GM18951 (cell line): ENCODE results near the gene MKRN2OS.
"Not testable (repeated sequence)": the region's sequence is repeated elsewhere in the genome, so short reads cannot be mapped to it uniquely, and the experiment has no call there.

ENCODE experiments used
- POLR2A ChIP-seq: IDR thresholded peaks from 4 replicates; pipeline ENCODE4 v1.6.1; 2011; ENCODE audit warnings: mild to moderate bottlenecking; ENCODE audit not compliant: insufficient read length, insufficient read depth; ENCODE audit errors: extremely low read depth
- in situ Hi-C: fragments of 300-500 bp; cut with MboI; formaldehyde crosslinking; loops from one replicate; pipeline ENCODE4 v1.12.0; 2022; ENCODE audit warnings: low sequenced_read_pairs, mixed read lengths, inconsistent platforms; ENCODE audit not compliant: unreplicated experiment

The MKRN2OS gene

DNA sequence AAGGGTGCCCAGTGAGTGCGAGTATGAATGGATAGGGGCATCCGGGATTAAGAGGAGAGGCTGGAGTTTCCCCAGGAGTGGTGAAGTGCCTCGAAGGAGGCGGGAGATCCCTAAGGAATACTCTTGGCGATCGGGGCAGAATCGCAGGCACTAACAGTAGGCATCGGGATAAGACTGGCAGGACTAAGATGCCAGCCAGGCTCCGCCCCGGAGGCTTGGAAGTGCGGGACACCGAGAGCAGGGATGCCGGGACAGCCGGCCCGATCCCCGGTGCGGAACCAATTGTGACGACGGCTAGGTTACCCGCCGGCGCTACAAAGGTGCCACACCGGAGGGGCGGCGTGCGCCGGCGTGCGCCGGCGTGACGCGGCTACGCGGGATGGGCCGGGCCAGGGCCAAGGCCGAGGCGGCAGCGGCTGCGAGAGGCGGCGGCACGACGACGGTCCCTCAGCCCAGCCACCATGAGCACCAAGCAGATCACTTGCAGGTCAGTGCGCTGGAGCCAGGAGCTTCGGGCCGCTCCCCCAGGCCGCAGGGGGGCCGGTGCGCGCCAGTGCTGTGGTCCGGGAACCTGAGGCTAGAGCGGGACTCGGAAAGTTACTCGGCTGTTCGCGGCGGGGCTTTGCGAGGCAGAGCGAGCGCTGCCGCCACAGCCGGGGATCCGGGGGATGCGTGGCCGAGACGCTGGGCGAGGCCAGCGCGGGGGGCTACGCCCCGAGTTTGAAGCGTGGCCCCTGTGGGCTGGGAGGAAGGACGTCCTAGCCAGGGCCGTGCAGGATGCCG lies 11.6 kb upstream of the MKRN2OS start, which contains the start of gene MKRN2:
Gene MKRN2, plus strand, starts transcription at position 398 of the 783 bp plus-strand sequence. Its CDS starts 64 bp downstream, at position 462.
- in situ Hi-C loops: no loop called here
- peak; percentile 99 for TF ChIP-seq POLR2A

DNA sequence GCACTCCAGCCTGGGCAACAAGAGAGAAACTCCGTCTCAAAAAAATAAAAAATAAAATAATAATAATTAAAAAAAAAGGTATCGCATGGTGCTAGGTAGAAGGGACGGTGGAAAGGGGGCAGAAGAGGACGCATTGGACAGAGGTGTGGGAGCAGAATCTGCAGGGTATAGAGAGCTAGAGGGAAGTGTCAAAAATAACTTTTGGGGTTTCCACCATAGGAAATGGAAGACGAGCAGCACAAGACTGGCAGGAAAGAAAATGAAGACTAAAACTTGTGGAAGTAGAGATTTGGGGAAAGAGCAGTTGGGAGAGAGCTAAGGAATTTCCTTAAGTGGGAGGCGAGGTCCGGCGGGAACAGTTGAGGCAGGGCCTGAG lies 11.0 kb upstream of the MKRN2OS start:
- no peak for TF ChIP-seq POLR2A
- in situ Hi-C loops: no loop called here

DNA sequence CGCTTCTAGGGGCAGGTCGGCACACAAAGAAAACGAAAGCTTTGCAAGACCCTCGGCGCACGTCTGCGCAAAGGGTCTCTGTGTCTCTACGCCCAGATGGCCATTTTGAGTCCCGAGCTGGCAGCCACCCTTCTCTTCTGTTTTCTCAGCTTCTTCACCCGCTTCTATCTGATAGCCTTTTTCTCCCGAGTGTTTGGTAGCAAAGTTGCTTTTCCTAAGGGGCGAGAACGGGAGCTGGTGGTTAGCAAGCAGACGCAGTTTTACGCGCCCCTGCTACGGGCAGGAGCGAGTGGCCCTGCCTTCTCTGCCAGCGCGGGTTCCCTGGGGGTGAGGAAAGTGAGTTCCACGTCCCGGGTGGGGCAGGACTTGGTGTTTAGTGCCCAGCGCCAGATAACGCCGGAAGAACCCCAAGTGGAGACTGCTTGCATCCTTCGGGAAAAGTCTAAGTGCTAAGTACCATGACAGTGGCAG lies 8.7 kb upstream of the MKRN2OS start:
- TF ChIP-seq POLR2A: no peak
- in situ Hi-C loops: no loop called here

DNA sequence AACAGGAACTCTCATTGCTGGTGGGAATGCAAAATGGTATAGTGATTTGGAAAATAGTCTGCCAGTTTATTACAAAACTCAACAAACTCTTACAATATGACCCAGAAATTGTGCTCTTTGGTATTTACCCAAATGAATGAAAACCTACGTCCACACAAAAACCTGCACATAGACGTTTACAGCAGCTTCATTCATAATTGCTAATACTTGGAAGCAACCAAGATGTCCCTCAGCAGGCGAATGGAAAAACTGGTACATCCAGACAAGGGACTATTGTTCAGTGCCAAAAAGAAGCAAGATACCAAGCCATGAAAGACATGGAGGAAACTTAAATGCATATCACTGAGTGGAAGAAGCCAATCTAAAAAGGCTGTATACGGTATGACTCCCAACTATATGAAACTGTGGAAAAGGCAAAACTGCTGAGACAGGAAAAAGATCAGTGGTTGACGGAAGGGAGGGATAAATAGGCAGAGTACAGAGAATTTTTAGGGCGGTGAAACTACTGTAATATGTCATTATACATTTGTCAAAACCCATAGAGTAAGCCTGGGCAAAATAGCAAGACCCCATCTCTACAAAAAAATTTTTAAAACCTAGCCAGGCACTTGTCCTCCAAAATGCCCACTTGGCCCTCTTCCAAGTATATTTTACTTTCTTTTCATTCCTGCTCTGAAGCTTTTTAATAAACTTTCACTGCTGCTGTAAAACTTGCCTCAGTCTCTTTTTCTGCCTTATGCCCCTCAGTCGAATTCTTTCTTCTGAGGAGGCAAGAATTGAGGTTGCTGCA lies 4.9 kb upstream of the MKRN2OS start:
- in situ Hi-C loops: no loop called here
- no peak for TF ChIP-seq POLR2A

DNA sequence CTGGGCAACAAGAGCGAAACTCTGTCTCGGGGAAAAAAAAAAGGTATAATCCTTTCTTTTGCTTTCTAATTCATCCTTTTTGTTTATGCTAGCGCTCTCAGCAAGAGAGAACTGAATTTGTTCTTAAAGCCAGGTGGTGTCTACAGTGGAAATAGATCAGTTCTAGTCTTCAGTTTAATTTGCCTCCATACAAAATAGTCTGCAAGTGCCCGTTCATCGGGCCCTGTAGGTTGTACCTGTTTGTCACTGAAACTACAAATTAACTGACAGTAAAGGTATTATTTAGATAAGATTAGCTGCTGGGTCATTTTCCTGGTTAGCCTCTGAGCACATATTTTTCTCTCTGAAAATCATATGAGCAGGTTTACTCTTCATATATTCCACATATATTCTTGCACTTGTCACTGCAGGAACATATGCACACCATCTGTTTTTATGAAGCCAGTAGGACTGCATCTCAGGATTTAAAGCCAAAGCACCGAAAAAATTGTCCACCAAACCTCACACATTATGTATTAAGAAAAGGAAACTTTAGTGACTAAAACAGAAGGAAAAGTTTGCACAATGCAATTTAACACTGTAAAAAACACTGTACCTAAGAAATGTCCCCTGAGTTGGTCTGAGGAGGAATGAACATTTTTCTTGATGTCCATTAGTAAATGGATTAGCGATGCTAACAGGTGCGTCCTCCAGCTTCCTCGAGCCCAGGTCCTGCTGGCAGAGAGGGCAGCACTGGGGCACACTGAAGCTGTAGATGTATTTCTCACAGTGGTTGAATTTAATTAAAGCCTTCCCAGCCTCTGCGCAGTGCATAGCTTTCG lies 437 bp downstream of the MKRN2OS start:
- no peak for TF ChIP-seq POLR2A
- in situ Hi-C loops: no loop called here

DNA sequence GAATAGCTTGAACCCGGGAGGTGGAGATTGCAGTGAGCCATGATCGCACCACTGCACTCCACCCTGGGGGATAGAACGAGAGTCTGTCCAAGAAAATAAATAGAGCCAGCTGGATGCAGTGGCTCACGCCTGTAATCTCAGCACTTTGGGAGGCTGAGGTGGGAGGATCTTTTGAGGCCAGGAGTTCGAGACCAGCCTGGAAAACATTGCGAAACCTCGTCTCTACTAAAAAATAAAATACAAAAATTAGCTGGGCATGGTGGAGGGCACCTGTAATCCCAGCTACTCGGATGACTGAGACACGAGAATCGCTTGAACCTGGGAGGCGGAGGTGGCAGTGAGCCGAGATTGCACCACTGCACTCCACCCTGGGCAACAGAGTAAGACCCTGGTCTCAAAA lies 1.8 kb downstream of the MKRN2OS start:
- in situ Hi-C loops: not testable (repeated sequence)

DNA sequence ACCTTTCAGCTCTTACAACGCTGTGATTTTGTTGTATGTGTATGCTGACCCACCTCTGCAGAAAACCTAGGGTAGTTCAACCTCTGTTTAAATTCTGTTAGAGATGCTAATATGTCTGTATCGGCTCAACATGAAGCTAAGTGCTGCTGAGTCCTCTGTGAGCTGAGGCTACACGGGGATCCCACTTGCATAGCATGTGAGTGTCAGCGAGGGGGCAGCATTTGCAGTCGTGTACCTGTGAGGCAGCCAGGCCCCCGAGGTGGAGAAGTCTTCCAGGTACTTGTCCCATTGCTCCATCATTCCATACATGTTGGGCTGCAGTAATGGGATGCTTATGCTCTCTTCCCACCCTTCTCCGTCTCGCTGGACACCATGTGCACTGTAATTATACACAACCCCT lies 3.7 kb downstream of the MKRN2OS start:
- no peak for TF ChIP-seq POLR2A
- in situ Hi-C loops: no loop called here

DNA sequence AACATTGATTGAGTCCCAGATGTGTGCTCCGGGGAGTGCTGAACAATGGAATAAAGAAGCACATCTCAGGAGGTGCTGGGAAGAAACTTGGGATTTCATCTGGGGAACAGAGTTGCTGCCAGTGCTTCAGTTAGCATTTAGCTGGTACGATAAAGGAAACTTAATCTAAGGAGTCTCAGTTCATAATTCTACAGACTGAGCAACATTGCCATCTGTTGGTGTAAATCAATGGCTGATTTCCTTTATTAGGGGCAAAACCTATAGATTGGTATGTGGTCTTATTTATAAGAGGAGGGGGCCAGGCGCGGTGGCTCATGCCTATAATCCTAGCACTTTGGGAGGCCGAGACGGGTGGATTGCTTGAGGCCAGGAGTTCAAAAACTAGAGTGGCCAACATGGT lies 8.9 kb downstream of the MKRN2OS start:
- in situ Hi-C loops: no loop called here

DNA sequence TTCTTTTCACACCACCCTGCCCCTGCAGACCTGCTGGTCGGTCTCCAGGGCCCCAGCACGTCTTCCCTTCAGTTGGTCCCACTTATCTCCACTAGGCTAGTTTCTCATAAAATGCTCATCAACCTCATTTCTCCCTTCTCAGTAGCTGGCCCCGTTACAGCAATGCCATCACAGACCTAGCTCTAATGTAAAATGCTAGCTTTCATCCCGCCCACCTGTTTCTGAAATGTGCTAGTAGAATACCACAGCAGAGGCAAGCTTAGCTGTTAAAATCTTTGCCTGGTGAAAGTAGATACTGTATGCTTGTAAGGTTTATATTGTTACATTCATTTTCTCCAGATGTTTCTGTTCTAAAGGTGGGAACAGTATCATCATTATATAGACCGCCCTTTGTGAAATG lies 13.1 kb downstream of the MKRN2OS start:
- TF ChIP-seq POLR2A: no peak
- in situ Hi-C loops: no loop called here

More for the DNA sequence above, 8.9 kb downstream of the MKRN2OS start:
- TF ChIP-seq POLR2A: no peak

DNA sequence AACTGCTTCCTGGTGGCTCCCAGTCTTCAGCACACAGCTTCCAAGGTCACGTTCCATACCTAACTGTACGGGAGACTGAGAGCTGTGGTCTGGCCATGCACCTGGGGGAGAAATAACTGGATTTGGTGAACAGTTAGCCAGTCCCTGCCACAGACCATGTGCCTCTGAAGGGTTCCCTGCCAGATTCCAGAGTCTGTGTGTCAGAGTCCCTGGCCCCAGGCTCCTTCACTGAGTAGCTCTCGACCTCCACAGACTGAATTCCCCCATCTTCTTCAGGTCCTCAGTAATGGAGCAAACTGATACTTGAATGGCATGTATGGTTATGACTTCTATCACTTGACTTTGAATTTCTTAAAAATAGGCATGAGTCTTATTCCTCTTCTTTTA lies 17.5 kb downstream of the MKRN2OS start:
- in situ Hi-C loops: no loop called here
- no peak for TF ChIP-seq POLR2A

DNA sequence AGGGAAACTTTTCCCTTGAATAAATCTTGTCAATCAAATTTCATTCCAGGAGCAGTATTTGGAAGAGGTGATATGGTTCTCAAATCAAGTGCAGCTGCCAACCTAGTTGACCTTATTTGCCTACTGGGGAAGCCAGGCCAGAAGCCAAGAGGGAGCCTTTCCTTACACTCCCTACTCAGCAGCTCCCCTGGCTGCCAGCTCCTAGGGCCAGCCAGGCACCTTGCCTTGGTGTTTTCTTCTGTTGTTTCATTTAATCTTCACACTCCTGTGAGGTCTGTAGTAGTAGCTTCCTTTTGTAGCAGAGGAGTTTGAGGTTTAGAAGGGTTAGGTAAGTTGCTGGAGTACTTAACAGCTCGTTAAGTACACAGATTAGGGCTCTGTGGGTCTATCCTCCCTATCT lies 22.6 kb downstream of the MKRN2OS start:
- in situ Hi-C loops: no loop called here
- TF ChIP-seq POLR2A: no peak

DNA sequence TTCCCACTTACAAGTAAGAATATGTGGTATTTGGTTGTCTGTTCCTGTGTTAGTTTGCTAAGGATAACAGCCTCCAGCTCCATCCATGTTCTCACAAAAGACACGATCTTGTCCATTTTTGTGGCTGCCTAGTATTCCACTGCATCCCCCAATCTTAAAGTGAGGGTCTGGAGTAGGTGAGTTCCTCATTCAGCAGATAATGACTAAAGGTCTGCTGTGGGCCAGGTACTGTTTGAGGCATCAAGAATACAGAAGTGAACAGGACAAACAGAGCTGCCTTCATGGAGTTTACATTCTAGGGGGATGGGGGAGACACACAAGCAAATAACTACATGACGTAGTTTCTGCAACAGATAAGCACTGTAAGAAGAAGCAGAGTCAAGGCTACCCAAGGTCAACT lies 24.3 kb downstream of the MKRN2OS start:
- in situ Hi-C loops: no loop called here

More for the DNA sequence above, 24.3 kb downstream of the MKRN2OS start:
- no peak for TF ChIP-seq POLR2A
